Amygdala (tissue), 56 donors: Measurements from ENCODE around the gene RHOBTB3.

ENCODE experiments used
- DNase-seq, 56 donors: peaks; one replicate each; lab custom pipeline; 2025; lab: John Stamatoyannopoulos, UW

RHOBTB3 gene

DNA sequence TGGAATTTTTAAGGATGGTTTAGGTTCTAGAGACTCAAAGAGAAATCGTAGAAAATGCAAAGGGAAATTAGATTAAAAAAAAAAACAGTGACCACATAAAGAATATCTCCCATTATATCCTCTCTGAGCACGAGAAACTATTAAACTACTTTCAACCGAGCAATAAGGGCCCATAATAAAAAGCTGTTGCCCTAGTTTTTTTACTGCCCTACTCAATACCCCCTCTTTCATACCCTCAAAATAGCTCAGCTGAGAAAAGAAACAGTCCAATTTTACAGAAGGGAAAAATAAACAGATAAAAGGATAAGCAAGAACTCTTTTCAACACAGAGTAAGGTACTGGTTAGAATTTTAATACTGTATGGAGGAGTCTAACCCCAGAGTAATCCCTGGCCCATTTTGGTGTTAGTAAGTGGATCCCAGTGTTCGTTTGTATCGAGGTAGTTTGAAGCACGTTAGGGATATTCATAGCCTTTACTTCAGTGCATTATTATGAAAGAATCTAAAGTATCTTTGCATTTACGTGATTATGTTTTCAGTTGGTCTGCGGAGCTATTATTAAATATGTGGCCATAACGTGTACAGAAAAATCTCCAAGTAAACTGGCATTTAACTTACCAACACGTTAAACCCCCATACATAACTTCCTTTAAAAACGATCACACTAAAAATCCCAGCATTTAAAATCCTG lies 980 bp upstream of the RHOBTB3 start:
- DNase-seq, result no peak

DNA sequence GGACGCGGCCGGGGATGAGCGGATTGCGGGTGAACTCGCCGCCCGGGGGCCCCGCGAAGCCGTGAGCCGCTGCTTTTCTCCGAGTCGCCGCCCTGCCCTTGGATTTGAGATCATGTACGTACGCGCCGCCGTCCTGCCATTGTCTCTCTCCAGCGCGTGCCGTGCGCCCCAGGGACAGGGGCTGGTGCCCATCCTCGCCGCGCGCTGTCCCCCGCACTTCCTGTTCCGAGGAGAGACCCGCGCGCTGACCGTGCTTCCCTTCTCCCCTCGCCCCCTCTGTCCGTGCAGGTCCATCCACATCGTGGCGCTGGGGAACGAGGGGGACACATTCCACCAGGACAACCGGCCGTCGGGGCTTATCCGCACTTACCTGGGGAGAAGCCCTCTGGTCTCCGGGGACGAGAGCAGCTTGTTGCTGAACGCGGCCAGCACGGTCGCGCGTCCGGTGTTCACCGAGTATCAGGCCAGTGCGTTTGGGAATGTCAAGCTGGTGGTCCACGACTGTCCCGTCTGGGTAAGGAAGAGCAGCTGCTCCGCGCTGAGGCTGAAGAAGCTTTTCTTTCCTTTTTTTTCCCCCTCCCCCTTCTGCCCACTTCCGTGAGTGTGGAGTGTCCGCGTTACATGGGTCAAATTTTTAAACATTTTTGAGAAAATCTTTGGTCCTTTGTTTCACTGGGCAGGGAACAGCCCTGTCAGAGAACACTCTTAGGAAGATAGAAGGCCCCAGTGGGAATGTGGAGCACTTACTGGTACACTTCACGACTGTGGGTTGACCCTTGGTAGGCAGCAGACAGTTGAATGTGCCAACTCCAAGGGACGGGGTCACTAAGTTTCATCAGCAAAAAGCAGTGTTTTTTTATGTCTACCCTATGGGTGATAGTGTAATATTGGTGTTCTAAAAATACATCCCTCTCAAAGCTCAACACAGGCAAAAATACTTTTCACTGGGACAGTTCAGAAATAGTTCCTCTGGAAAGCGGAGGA lies 727 bp downstream of the RHOBTB3 start:
- peak in 34 of 56 donors; percentile 27 to 77 (median 53) for DNase-seq

DNA sequence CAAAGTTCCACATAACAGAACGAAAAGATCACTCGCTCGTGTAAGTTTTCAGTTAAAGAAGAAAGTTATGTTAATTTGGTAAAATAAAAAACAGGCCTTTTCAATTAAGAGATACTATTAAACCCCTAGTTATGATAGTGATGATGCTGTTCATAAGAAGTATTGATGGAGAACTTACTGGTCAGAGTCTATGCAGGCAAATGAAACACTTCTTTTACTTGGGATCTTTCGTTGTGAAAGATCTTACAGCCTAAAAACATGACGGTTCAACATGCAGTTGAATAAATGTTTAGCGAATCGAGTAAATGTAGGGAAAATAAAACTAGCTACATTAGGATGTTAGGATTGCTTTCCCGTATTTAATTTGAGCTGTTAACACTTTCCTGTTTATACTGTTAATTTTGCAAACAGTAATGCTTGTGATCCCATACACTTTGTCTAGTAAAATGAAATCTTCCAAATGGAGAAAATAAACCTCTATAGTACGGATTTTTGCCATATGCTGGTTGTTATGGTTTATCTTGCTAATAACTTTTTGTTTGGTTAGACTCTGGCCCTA lies 2.0 kb downstream of the RHOBTB3 start:
- no peak for DNase-seq

DNA sequence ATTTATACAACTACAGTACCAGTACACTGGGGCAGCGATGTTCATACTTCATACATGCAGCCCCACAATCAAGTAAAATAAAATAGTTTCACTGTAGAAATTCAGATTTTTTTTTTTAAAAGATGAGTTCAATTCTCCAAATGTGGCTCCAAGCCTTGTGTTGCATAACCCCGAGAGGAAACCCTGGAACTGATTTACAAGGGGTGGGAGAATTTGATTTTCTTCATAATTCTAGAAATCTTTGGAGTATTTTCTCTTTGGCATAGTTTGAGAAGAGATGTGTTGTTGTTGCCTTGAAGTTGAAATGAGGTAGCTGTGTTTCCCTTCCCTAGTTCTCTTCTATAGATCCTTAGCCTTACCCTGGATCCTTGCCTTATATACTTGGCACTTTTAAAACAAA lies 3.1 kb downstream of the RHOBTB3 start:
- DNase-seq, result no peak

DNA sequence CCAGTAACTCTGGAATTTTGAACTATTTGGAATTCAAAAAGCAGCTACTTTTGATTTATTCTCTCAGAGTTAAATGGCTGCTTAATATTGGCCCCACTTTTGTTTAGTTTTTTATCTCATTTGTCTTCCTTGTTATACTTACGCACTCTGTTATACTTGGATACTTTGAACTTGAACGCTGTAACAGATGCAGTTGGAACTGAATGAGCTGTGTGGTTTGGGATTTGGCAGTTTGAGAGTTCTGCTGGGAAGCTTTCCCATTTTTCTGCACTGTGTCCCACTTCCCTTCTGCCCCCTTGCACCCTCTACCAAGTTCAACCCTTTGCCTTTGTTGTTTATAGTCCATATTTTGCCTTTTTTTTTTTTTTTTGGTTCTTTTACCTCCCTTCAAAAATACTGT lies 3.8 kb downstream of the RHOBTB3 start:
- DNase-seq, result peak in 6 of 56 donors; percentile 3 to 40 (median 18)

DNA sequence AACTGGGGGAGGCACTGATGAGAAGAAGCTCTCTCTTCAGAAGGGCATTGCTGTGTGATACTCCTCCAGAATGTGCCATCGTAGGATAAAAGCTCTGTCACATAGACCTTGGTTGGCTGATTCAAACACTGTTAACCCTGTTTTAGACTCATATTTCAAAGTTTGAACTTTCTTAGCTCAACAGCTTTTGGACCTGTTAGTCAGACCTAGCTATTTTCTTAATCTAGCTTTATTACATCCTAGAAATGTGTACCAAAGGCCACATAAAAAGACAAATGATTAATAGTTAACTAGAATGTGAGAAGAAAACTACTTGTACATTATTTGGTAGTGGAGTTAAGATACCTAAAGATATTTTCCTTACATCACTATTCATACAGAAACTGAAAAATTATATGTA lies 4.3 kb downstream of the RHOBTB3 start:
- no peak for DNase-seq

DNA sequence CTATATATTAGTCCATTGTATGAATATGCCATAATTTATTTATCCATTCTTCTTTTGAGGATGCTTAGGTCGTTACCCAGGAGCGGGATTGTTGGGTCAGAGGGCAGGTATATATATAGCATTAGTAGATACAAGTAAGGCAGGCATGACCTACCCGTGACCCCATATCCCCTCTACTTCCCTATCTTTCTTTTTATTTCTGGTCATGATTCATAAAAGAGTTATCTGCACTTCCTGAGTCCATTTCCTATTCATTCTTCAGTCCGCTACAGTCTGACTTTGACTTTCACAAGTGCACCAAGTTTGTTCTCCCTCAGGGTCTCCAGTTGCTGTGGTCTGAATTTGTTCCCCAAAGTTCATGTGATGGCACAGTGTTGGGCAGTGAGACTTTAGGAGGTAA lies 6.9 kb downstream of the RHOBTB3 start:
- no peak for DNase-seq

DNA sequence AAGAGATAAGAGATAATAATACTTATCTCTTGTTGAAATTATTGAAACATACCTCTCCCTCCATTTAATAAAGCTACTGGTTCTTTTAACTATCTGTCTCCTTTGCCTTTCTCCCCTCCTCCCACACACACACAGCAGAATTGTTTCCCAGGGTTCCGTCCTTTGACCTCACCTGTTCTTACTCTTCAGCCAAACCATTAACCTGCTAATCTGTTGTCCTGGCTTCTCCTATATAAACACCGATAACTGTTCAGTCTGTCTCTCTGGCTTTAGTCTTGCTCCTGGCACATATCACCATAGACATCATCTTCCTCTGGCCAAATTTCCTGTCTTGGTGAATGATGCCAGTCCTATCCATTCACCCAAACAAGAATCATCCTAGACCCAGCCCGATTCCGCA lies 7.7 kb downstream of the RHOBTB3 start:
- no peak for DNase-seq

DNA sequence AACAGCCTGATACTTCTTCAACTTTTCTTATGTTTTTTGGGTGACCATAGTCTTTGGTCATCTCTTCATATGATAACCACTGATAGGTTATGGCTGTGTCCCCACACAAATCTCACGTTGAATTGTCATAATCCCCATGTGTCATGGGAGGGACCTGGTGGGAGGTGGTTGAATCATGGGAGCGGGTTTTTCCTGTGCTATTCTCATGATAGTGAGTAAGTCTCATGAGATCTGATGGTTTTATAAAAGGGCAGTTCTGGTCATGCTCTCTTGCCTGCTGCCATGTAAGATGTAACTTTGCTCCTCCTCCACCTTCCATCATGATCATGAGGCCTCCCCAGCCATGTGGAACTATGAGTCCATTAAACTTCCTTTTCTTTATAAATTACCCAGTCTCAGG lies 8.7 kb downstream of the RHOBTB3 start:
- no peak for DNase-seq

DNA sequence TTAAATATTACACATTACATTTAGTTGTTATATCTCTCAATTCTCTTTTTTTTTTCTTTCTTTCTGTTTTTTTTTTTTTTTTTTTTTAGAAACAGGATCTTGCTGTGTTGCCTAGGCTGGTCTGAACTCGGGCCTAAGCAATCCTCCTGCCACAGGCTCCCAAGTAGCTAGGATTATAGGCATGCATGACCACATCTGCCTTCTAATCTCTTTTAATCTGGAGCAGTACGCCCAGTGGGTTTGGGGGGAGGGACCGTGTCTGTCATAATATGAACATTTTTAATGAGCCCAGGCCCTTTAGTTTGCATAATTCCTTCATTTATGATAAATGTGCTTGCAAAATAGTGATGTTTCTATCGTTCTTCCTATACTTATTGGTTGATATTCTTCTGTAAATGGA lies 10.3 kb downstream of the RHOBTB3 start:
- no peak for DNase-seq

DNA sequence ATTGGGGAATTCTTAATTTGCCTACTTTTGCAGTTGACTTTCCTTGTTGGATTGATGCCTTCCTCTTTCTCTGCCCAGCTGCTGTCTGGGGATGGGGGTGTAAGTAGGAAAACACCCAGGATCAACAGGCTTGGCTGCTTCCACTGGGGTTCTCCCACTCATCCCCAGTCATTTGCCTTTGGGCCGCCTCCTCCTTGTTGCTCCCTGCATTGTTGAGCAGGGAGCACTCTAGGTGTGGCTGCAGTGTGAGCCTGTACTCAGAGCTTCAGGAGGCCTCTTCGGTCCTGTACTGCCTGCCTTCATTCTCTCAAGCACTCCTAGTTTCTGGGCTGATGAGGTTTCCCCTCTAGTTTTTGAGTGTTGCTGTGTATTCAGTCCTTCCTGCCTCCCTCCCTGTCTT lies 12.1 kb downstream of the RHOBTB3 start:
- no peak for DNase-seq

DNA sequence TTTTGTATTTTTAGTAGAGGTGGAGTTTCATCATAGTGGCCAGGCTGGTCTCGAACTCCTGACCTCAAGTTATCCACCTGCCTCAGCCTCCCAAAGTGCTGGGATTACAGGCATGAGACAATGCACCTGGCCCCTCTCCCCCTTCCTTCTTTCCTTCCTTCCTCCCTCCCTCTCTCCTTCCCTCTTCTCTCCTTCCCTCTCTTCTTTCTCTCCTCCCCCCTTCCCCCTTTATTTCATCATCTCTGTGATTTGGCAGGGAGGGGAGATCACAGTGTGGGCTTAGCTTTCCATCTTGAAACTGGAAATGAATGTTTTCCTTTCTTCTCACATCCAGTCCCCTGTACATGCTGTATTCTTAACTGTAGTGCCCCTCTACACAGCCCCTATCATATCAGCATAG lies 12.7 kb downstream of the RHOBTB3 start:
- DNase-seq, result no peak

DNA sequence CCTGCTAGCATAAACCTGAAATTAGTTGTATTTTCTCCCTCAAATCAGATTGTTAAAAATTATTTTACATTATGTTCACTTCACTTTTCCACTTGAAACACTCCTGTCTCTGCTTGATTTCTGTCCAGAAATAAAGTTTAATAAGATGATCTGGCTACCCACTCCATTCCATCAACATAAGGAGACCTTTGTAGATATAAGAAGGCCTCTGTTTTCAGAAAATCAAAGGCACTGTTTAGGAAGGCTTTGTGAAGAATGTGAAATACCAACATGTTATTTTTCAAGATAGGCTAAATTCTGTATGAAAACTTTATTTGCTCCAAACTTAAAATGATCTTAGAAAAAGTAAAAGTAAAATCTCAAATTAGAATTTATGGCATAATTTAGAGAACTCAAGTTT lies 15.1 kb downstream of the RHOBTB3 start:
- no peak for DNase-seq

DNA sequence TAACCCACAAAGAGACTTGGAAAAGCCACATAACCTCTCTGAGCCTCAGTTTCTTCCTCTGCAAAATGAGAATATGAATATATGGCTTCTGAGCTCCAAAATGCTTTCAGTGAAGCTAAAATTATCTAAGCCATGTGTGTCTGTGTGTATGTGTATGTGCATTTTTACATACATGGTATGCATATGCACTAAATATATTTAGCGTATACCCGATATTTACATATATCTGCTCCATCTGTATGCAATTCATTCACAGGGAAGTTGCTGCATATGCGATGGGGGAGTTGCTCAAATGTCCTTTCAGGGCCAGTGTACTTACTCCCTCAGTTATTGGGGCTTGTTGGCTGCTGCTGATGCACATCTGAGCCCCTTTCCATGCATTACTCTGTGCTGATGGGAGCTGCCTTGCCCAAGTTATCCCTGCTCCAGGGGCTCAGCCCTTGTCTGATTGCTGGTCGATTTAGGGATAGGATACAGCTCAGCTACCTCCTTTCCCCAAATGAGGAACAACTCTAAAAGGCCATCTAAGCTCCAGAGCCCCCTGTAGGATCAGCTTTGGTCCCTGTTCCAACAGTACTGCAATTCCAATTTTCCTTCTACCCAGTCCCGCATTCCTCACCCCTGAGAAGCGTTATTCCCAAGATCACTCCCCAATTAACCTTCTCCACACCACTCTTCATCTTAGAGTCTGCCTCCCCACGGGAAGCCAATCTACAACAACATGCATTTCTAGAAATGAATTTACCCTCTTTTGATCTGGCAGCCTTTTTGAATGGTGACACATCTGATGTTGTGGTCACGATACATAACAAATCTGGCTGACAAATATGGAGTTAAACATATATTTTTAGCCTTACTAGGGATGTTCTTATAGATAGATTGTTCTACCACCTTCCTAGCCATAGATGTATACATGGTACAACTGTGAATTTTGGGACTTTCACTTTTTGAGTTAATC lies 15.9 kb downstream of the RHOBTB3 start:
- no peak for DNase-seq

DNA sequence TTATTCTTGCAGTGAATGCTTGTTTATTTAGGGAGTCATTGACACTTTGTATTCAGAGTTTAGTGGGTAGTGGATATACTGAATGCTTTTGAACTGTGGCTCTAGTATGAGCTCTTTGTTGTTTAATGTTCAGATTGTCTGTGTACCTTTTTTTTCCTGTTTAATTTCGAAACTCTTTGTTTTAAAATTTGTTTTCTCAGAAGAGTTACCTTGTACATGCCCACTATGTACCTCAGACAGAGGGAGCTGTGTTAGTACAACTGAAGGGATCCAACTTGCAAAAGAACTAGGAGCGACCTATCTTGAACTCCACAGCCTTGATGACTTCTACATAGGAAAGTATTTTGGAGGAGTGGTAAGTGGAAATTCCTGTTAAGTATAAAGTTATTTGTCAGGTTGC lies 17.0 kb downstream of the RHOBTB3 start:
- DNase-seq, result no peak

DNA sequence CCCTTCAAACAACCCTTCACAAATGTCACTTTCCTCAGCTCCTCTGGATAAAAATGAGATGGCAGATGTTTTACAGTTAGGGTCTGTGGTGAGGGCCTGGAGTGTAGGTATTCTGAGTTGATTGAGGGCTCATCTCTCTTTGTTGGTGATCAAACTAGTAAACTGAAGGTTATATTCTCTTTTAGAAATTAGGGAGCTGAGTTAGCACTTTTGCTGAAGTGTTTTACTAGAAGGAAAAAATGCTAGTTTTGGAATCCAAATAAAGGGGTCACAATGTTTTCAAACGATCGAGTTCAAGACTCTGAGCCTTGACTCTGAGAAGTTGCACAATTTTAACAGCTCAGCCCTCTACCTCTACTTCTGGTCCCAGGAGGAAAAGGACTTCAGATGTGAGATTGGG lies 23.4 kb downstream of the RHOBTB3 start:
- no peak for DNase-seq

DNA sequence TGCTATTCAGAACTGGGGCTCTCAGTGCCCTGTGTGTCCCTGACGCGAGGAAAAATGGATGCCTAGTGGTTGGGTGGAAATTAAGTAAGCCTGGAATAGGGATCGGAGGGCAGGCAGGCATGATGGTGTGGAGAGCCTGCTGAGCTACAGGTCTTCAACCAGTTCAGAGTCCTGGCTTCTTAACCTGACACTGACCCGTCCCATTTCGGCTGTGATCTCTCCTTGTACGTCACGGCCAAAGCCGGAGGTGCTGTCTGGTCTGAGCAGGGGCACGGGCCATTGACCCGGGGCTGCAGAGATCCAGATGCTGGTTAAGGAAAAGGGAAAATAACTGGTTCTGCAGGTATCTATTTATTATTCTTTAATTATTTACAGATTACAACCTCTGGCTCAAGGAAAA lies 27.9 kb downstream of the RHOBTB3 start:
- no peak for DNase-seq

DNA sequence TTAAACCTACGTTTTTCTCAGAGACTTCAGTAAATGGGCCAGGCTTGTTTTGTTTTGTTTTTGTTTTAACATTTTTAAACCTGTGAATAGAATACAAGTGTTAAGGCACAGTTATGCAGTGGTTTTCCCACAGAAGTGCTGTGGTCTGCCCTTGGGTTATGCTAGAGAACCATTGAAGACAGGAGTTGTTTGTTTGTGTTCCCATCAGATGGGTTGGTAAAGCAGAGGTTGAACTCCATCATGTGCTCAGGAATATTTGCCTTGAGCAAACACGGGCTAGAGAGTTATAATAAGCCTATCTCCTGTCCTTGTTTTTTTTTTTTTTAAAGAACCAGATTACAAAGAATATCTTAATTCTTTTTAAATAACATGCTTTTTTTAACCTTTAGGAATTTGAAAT lies 28.5 kb downstream of the RHOBTB3 start:
- no peak for DNase-seq

DNA sequence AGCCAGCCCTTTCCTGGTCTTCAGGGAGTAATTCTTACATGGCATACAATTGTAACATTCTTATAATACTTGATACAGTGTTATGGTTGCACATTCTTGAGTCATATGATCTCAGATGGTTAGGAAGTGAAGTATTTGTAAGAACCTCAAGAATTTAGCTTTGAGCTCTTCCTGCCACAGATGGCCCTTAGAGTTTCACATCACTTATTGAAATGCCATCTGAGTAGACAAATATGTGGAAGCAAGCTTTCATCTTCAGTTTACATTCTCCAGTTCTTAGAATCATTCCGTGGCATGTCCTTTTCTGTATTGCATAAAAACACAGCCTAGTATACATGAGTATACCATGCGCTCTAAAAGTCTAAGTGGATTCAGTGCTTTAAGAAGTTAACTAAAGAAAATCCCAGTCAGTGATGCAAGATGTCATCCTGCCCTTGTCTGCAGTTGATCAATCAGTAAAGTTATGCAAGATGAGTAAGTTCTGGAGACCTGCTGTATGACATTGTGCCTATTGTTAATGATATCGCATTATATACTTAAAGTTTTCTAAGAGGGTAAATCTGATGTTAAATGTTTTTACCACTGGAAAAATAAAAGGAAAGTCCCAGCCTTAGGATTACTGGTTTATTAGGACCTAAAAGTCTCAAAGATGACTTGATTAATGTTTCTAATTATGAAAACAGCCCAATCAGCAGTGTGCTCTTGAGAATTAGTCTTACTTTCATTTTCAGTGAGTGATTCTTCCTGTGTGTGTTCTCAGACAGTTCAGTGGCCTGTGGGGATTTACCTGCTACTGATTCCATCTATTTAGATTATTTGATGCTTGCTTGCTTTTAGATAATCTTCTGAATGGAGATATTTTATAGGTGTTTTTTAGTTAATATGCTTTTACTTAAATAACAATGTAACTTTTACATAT lies 29.4 kb downstream of the RHOBTB3 start:
- DNase-seq, result no peak
